Tibial nerve (tissue), 4 donors: ENCODE results near the gene ZNF530. TPM values are rescaled to one million over a fixed set of nuclear protein-coding genes. Genes with fewer than 3 reads are reported as not detected.

ENCODE experiments used
- DNase-seq, 2 donors: peaks; one replicate each; pipeline ENCODE4 v3.0.0-alpha.2; 2019; ENCODE audit warnings: low spot score in 2 of 2
- H3K27ac ChIP-seq, 4 donors: fragments of 200-600 bp; sonication (generic) in 3 of 4; one replicate each; pipeline ENCODE4 v1.5.1; 2017 to 2019; ENCODE audit warnings: mild to moderate bottlenecking in 1 of 4
- H3K27me3 ChIP-seq, 2 donors: fragments of 200-600 bp; sonication (generic) in 1 of 2; one replicate each; pipeline versions ENCODE4 v1.5.1 to v1.6.0; 2017 to 2019
- H3K36me3 ChIP-seq, 3 donors: fragments of 200-600 bp; sonication (generic); one replicate each; pipeline ENCODE4 v1.5.1; 2018 to 2019
- H3K4me1 ChIP-seq, 4 donors: fragments of 200-600 bp; sonication (generic) in 3 of 4; one replicate each; pipeline ENCODE4 v1.5.1; 2017 to 2019
- H3K4me3 ChIP-seq, 4 donors: fragments of 200-600 bp; sonication (generic) in 3 of 4; one replicate each; pipeline ENCODE4 v1.5.1; 2017 to 2019; ENCODE audit warnings: mild to moderate bottlenecking in 1 of 4, moderate library complexity in 1 of 4
- H3K9me3 ChIP-seq, 4 donors: fragments of 200-600 bp; sonication (generic) in 3 of 4; one replicate each; pipeline ENCODE4 v1.5.1; 2017 to 2019
- CTCF ChIP-seq, 5 experiments: fragments of 200-600 bp in 3 of 5; fragments of 450-650 bp in 2 of 5; sonication (generic) in 3 of 5; IDR thresholded peaks; one replicate each; pipeline ENCODE4 v1.5.1; 2016 to 2019; ENCODE audit warnings: antibody characterized with exemption in 5 of 5, mild to moderate bottlenecking in 3 of 5, moderate library complexity in 2 of 5
- EP300 ChIP-seq, 2 donors: sonication (generic); formaldehyde crosslinking; IDR thresholded peaks; one replicate each; pipeline ENCODE4 v1.6.1; 2017; ENCODE audit warnings: antibody characterized with exemption in 2 of 2, mild to moderate bottlenecking in 1 of 2
- POLR2A ChIP-seq, 2 donors: fragments of 450-650 bp; IDR thresholded peaks; one replicate each; pipeline ENCODE4 v1.6.1; 2017; ENCODE audit warnings: antibody characterized with exemption in 2 of 2, mild to moderate bottlenecking in 2 of 2, moderate library complexity in 2 of 2
- WGBS, 2 donors: methylation state at CpG; one replicate each; pipeline ENCODE4 v1.1.5; 2018; 5-methylcytosine and 5-hydroxymethylcytosine counted together
- total RNA-seq, 4 donors: library from RNA; depleted of rRNA; stranded (reverse); fragments of >200 nt; gene quantifications; one replicate each; pipeline ENCODE4 v1.1.0, GENCODE V29; 2016

Gene ZNF530
- total RNA-seq, 4 donors from 2014 or later = 1.3 to 9.6 (median 3.0) TPM

- Histone ChIP-seq H3K36me3 (peaks cover 0 to 35% (median 11%) of the 10 kb centered on the region in 3 donors), H3K27me3 (no peaks in the 10 kb centered on the region), H3K4me1 (peaks cover 0 to 20% (median 6%) of the 10 kb centered on the region in 4 donors), H3K9me3 (peaks cover 0 to 64% (median 11%) of the 10 kb centered on the region in 4 donors), H3K27ac (peak within 1 kb of the TSS in 3 of 4 donors; percentile 65 to 75 (median 67)), H3K4me3 (peak within 1 kb of the TSS; percentile 69 to 97 (median 82))
- TF ChIP-seq POLR2A (IDR thresholded peaks at IDR 0.05) = peak in 1 of 2 donors; percentile 44
- peak; percentile 63 to 68 for TF ChIP-seq EP300 (IDR thresholded peaks at IDR 0.05)
- TF ChIP-seq CTCF (IDR thresholded peaks at IDR 0.05) = no peak
- peak; percentile 78 to 87 for DNase-seq
- WGBS, 2 donors = 0 to 1% methylated on average over 25 to 53 of the region's 56 CpGs
Observed at GRCh38 chr19:57559404-57560025, 40.2 kb upstream of the ZNF530 start, which contains the start of gene ZNF550. Gene ZNF550 (minus strand): TSS chr19:57559863. CDS start chr19:57559682, 181 bp downstream.

- Histone ChIP-seq H3K27ac (peak overlapping the region in 3 of 4 donors; percentile 30 to 75 (median 67)), H3K9me3 (peaks cover 0 to 64% (median 11%) of the 10 kb centered on the region in 4 donors), H3K27me3 (no peaks in the 10 kb centered on the region), H3K36me3 (peaks cover 0 to 30% (median 10%) of the 10 kb centered on the region in 3 donors), H3K4me1 (peaks cover 0 to 20% (median 6%) of the 10 kb centered on the region in 4 donors), H3K4me3 (peak overlapping the region; percentile 69 to 97 (median 82))
- TF ChIP-seq POLR2A (IDR thresholded peaks at IDR 0.05) = no peak
- DNase-seq = no peak
- 22 to 31% methylated on average over 23 of the region's 23 CpGs for WGBS, 2 donors
Observed at GRCh38 chr19:57560049-57560491, 39.6 kb upstream of the ZNF530 start.

GRCh38 chr19:57563547-57563946 is 36.1 kb upstream of the ZNF530 start:
- Histone ChIP-seq H3K9me3 (peaks cover 0 to 70% (median 19%) of the 10 kb centered on the region in 4 donors), H3K36me3 (no peaks in the 10 kb centered on the region), H3K27me3 (no peaks in the 10 kb centered on the region), H3K4me1 (peaks cover 0 to 13% (median 4%) of the 10 kb centered on the region in 4 donors), H3K4me3 (no peak overlapping the region), H3K27ac (no peak overlapping the region)
- no peak for DNase-seq
- TF ChIP-seq EP300 (IDR thresholded peaks at IDR 0.05) (no peak), CTCF (IDR thresholded peaks at IDR 0.05) (no peak), POLR2A (IDR thresholded peaks at IDR 0.05) (no peak)
- 41 to 55% methylated on average over 1 of the region's 1 CpG for WGBS, 2 donors

- H3K36me3 ChIP-seq = peaks cover 0 to 18% (median 0%) of the 10 kb centered on the region in 3 donors
- TF ChIP-seq EP300 (IDR thresholded peaks at IDR 0.05) (no peak), CTCF (IDR thresholded peaks at IDR 0.05) (no peak), POLR2A (IDR thresholded peaks at IDR 0.05) (no peak)
- H3K27ac ChIP-seq = no peak overlapping the region
- no peak overlapping the region for H3K4me3 ChIP-seq
- 51 to 61% methylated on average over 7 of the region's 7 CpGs for WGBS, 2 donors
- H3K4me1 ChIP-seq = no peaks in the 10 kb centered on the region
- no peaks in the 10 kb centered on the region for H3K27me3 ChIP-seq
- no peak for DNase-seq
- peaks cover 0 to 94% (median 34%) of the 10 kb centered on the region in 4 donors for H3K9me3 ChIP-seq
Observed at GRCh38 chr19:57566396-57567265, 33.1 kb upstream of the ZNF530 start.

GRCh38 chr19:57570707-57571106 is 29.0 kb upstream of the ZNF530 start:
- Histone ChIP-seq H3K27ac (no peak overlapping the region), H3K27me3 (no peaks in the 10 kb centered on the region), H3K4me1 (no peaks in the 10 kb centered on the region), H3K4me3 (no peak overlapping the region), H3K9me3 (peaks cover 0 to 100% (median 60%) of the 10 kb centered on the region in 4 donors), H3K36me3 (peaks cover 0 to 58% (median 35%) of the 10 kb centered on the region in 3 donors)
- TF ChIP-seq CTCF (IDR thresholded peaks at IDR 0.05) (no peak), EP300 (IDR thresholded peaks at IDR 0.05) (no peak), POLR2A (IDR thresholded peaks at IDR 0.05) (no peak)
- no peak for DNase-seq
